ENCODE data around the gene CPSF6.

The CPSF6 gene

GRCh38 chr12:69238589-69239351 lies 599 bp upstream of the CPSF6 start:
- Histone ChIP-seq H4K20me1 (ENCODE audit: insufficient read depth, low read length, poor library complexity, severe bottlenecking) (peaks cover 38% of the 10 kb centered on the region), H3K4me3 (ENCODE audit: low read length, poor library complexity, severe bottlenecking) (peak overlapping the region; percentile 100), H3K36me3 (ENCODE audit: insufficient read depth, low read length) (no peaks in the 10 kb centered on the region), H3K4me1 (ENCODE audit: insufficient read depth, low read length, poor library complexity, severe bottlenecking) (peaks cover 36% of the 10 kb centered on the region), H3K27me3 (ENCODE audit: insufficient read depth, low read length, poor library complexity, severe bottlenecking) (peaks cover 4% of the 10 kb centered on the region), H3K79me2 (ENCODE audit: insufficient read depth, low read length) (peaks cover 51% of the 10 kb centered on the region), H3K9ac (ENCODE audit: low read depth, low read length, poor library complexity, severe bottlenecking) (peak overlapping the region; percentile 99), H3K4me2 (ENCODE audit: low read depth, low read length, poor library complexity, severe bottlenecking) (peak overlapping the region; percentile 74), H3K9me2 (replicated peaks; ENCODE audit: low read depth, low read length) (no peaks in the 10 kb centered on the region), H2AFZ (ENCODE audit: low read length) (peak overlapping the region; percentile 95), H3K9me3 (ENCODE audit: insufficient read depth, low read depth, low read length) (no peaks in the 10 kb centered on the region), H3F3A (ENCODE audit: low read depth) (no peaks in the 10 kb centered on the region)
- TF ChIP-seq EZH2phosphoT487 (IDR thresholded peaks at IDR 0.05; ENCODE audit: borderline replicate concordance) (no peak), CTCF (conservative IDR thresholded peaks at IDR 0.05; ENCODE audit: low read length) (no peak)

- Histone ChIP-seq H3K9ac (ENCODE audit: low read depth, low read length, poor library complexity, severe bottlenecking) (peak overlapping the region; percentile 99), H4K20me1 (ENCODE audit: insufficient read depth, low read length, poor library complexity, severe bottlenecking) (peaks cover 49% of the 10 kb centered on the region), H2AFZ (ENCODE audit: low read length) (peak overlapping the region; percentile 56), H3K4me3 (ENCODE audit: low read length, poor library complexity, severe bottlenecking) (peak overlapping the region; percentile 100), H3F3A (ENCODE audit: low read depth) (no peaks in the 10 kb centered on the region), H3K9me2 (replicated peaks; ENCODE audit: low read depth, low read length) (no peaks in the 10 kb centered on the region), H3K79me2 (ENCODE audit: insufficient read depth, low read length) (peaks cover 64% of the 10 kb centered on the region), H3K4me2 (ENCODE audit: low read depth, low read length, poor library complexity, severe bottlenecking) (peak overlapping the region; percentile 87), H3K9me3 (ENCODE audit: insufficient read depth, low read depth, low read length) (no peaks in the 10 kb centered on the region), H3K4me1 (ENCODE audit: insufficient read depth, low read length, poor library complexity, severe bottlenecking) (peaks cover 38% of the 10 kb centered on the region), H3K36me3 (ENCODE audit: insufficient read depth, low read length) (no peaks in the 10 kb centered on the region), H3K27me3 (ENCODE audit: insufficient read depth, low read length, poor library complexity, severe bottlenecking) (peaks cover 4% of the 10 kb centered on the region)
- TF ChIP-seq EZH2phosphoT487 (IDR thresholded peaks at IDR 0.05; ENCODE audit: borderline replicate concordance) = no peak
- no peak for TF ChIP-seq CTCF (conservative IDR thresholded peaks at IDR 0.05; ENCODE audit: low read length)
Observed at GRCh38 chr12:69239922-69240630, 707 bp downstream of the CPSF6 start.

- peaks cover 55% of the 10 kb centered on the region for H4K20me1 ChIP-seq (ENCODE audit: insufficient read depth, low read length, poor library complexity, severe bottlenecking)
Observed at GRCh38 chr12:69240631-69240995, 1.2 kb downstream of the CPSF6 start.

More at GRCh38 chr12:69240631-69240995, 1.2 kb downstream of the CPSF6 start:
- Histone ChIP-seq H3K9ac (ENCODE audit: low read depth, low read length, poor library complexity, severe bottlenecking) (peak overlapping the region; percentile 99), H3K36me3 (ENCODE audit: insufficient read depth, low read length) (no peaks in the 10 kb centered on the region), H3F3A (ENCODE audit: low read depth) (no peaks in the 10 kb centered on the region), H3K4me1 (ENCODE audit: insufficient read depth, low read length, poor library complexity, severe bottlenecking) (peaks cover 44% of the 10 kb centered on the region), H3K4me3 (ENCODE audit: low read length, poor library complexity, severe bottlenecking) (peak overlapping the region; percentile 100), H3K79me2 (ENCODE audit: insufficient read depth, low read length) (peaks cover 70% of the 10 kb centered on the region), H3K4me2 (ENCODE audit: low read depth, low read length, poor library complexity, severe bottlenecking) (peak overlapping the region; percentile 87), H3K9me3 (ENCODE audit: insufficient read depth, low read depth, low read length) (no peaks in the 10 kb centered on the region), H2AFZ (ENCODE audit: low read length) (no peak overlapping the region), H3K27me3 (ENCODE audit: insufficient read depth, low read length, poor library complexity, severe bottlenecking) (peaks cover 4% of the 10 kb centered on the region), H3K9me2 (replicated peaks; ENCODE audit: low read depth, low read length) (no peaks in the 10 kb centered on the region)
- no peak for TF ChIP-seq CTCF (conservative IDR thresholded peaks at IDR 0.05; ENCODE audit: low read length)
- no peak for TF ChIP-seq EZH2phosphoT487 (IDR thresholded peaks at IDR 0.05; ENCODE audit: borderline replicate concordance)

Data from Loucy (cell line).